Activated T-helper 17 cell treated with anti-CD3 and anti-CD28 coated beads, Interleukin-2, amount 50 U/mL, for 72 hours (primary cell): ENCODE data around the gene CNDP1. TPM values are rescaled to one million over a fixed set of nuclear protein-coding genes. Genes with fewer than 3 reads are reported as not detected.
"Not testable (repeated sequence)": the region's sequence is repeated elsewhere in the genome, so short reads cannot be mapped to it uniquely, and the experiment has no call there.

ENCODE experiments used
- ATAC-seq: fragments of 150-1000 bp; cut with Tn5 transposase; replicated peaks from 2 replicates; pipeline ENCODE4 v1.10.0; 2021; ENCODE audit warnings: mild to moderate bottlenecking, moderate library complexity
- H3K27ac Mint-ChIP-seq: one replicate; pipeline ENCODE4 v1.8.0; 2022; ENCODE audit warnings: mixed read lengths
- H3K27me3 Mint-ChIP-seq: one replicate; pipeline ENCODE4 v1.8.0; 2022; ENCODE audit warnings: mixed read lengths
- H3K36me3 Mint-ChIP-seq: one replicate; pipeline ENCODE4 v1.8.0; 2022; ENCODE audit warnings: low read depth, mild to moderate bottlenecking, mixed read lengths
- H3K4me1 Mint-ChIP-seq: one replicate; pipeline ENCODE4 v1.8.0; 2022; ENCODE audit warnings: mixed read lengths
- H3K4me3 Mint-ChIP-seq: one replicate; pipeline ENCODE4 v1.8.0; 2022; ENCODE audit warnings: mild to moderate bottlenecking, mixed read lengths
- H3K9me3 Mint-ChIP-seq: one replicate; pipeline ENCODE4 v1.8.0; 2022; ENCODE audit warnings: mixed read lengths
- total RNA-seq, 2 donors: library from RNA; stranded (reverse); gene quantifications; one replicate each; pipeline ENCODE4 v1.2.3, GENCODE V29; 2022

Gene CNDP1
- total RNA-seq, 2 donors from 2014 or later, result 0.26 TPM; not detected in 1

DNA sequence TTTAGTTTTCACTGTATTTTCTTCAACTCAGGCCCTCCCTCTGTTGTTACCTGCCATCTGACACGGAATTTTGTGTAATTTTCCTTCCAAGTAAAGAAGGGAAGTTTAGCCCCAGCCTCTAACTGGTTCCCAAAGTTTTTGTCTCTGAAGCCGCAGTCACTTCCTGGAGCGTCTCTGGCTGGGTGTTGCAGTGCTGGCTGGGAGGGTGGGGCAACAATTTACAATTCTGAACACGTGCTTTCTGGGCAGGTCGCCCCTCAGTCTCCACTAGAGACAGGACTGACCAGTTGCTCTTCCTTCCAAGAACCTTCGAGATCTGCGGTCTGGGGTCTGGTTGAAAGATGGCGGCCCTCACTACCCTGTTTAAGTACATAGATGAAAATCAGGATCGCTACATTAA, 34.7 kb upstream of the CNDP1 start:
- Mint-ChIP-seq H3K4me1 (peaks cover 4% of the 10 kb centered on the region), H3K27me3 (no peaks in the 10 kb centered on the region), H3K27ac (peak overlapping the region; percentile 99), H3K9me3 (no peaks in the 10 kb centered on the region), H3K4me3 (peak overlapping the region; percentile 93), H3K36me3 (peaks cover 70% of the 10 kb centered on the region)
- ATAC-seq, result peak; percentile 25

DNA sequence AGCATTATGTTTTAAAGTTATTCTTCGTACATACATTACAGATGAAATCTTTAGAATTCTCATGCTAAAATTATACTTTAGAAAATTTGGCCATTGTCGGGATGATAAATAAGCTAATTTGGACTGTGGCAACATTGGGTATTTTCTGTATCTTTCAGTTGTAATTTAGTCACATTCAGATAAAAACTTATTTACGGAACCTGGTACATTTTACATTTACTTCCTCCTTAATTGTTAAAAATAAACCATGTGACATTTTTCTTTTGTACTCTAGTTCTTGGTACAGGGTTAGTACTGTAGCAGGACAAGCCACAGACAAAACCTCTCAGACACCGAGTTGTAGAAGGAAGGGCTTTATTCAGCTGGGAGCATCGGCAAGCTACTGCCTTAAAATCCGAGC, 33.9 kb upstream of the CNDP1 start:
- ATAC-seq, result no peak
- Mint-ChIP-seq H3K4me3 (peak overlapping the region; percentile 93), H3K27me3 (no peaks in the 10 kb centered on the region), H3K9me3 (no peaks in the 10 kb centered on the region), H3K4me1 (peaks cover 4% of the 10 kb centered on the region), H3K36me3 (peaks cover 77% of the 10 kb centered on the region), H3K27ac (peak overlapping the region; percentile 99)

DNA sequence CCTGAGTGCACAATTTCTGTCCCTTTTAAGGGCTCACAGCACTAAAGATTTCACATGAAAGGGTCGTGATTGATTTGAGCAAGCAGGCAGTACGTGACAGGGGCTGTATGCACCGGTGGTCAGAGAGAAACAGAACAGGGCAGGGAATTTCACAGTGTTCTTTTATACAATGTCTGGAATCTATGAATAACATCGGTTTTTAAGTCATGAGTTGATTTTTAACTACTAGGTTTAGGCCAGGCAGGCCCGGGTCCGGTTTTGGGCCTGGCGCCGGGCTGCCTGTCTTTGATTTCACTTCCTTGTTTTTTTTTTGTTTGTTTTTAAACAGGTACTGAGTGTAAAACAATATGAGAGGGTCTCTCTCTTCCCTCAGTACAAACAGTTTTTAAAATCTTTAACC, 33.5 kb upstream of the CNDP1 start:
- H3K36me3 Mint-ChIP-seq, result peaks cover 79% of the 10 kb centered on the region
- peak overlapping the region; percentile 93 for H3K4me3 Mint-ChIP-seq
- H3K27ac Mint-ChIP-seq, result peak overlapping the region; percentile 99
- not testable (repeated sequence) for ATAC-seq, H3K9me3 Mint-ChIP-seq, H3K4me1 Mint-ChIP-seq, H3K27me3 Mint-ChIP-seq

DNA sequence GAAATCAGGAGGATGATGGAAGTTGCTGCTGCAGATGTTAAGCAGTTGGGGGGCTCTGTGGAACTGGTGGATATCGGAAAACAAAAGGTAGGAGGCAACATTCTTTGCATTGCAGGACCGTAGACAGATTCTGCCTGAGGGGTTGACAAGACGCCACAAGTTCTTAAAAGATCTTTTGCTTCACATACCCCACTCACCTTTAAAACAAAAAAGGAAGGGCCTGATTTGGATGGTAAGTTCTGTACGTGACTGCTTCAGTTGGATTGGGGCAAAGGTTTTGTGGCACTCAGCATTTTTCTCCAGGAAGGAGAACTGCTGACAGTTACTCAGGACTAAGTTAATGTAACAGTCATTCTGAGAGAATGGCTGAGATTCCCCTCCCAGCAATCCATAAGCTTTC, 32.9 kb upstream of the CNDP1 start:
- Mint-ChIP-seq H3K27me3 (no peaks in the 10 kb centered on the region), H3K27ac (peak overlapping the region; percentile 14), H3K36me3 (peaks cover 79% of the 10 kb centered on the region), H3K9me3 (no peaks in the 10 kb centered on the region), H3K4me3 (peak overlapping the region; percentile 93), H3K4me1 (peaks cover 4% of the 10 kb centered on the region)
- no peak for ATAC-seq

DNA sequence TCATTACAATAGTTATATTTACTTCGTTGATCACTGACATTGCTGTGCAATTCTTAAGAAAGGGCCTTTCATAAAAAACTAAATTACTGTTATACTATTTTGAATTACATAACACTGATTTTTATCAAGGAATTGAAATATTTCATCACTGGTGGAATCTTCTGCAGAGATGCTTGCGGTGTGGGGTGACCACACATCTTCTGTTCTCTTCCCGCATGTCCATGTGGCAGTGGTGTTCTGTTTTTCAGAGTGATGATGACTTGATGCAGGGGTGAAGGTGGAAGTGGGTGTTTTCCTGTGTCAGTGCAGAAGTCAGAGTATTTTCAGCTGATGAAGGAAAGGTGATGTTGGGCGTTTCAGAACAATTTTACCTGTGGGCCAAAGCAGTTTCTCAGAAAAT, 31.2 kb upstream of the CNDP1 start:
- no peak for ATAC-seq
- H3K4me1 Mint-ChIP-seq, result peaks cover 4% of the 10 kb centered on the region
- no peaks in the 10 kb centered on the region for H3K27me3 Mint-ChIP-seq
- no peaks in the 10 kb centered on the region for H3K9me3 Mint-ChIP-seq
- H3K4me3 Mint-ChIP-seq, result no peak overlapping the region
- H3K36me3 Mint-ChIP-seq, result peaks cover 86% of the 10 kb centered on the region
- no peak overlapping the region for H3K27ac Mint-ChIP-seq

DNA sequence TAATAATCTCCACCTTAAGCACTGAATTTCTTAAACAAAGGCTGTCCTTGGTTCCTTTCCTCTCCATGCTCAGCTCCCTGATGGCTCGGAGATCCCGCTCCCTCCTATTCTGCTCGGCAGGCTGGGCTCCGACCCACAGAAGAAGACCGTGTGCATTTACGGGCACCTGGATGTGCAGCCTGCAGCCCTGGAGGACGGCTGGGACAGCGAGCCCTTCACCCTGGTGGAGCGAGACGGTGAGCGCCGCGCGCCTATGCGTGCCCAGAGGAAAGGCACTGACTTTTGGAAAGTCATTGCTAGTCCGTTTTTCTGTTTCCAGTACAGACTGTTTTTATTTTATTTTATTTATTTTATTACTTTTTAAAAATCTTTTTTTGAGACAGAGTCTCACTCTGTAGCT, 28.5 kb upstream of the CNDP1 start:
- H3K4me3 Mint-ChIP-seq, result no peak overlapping the region
- no peak for ATAC-seq
- H3K36me3 Mint-ChIP-seq, result peaks cover 93% of the 10 kb centered on the region
- no peaks in the 10 kb centered on the region for H3K9me3 Mint-ChIP-seq
- H3K4me1 Mint-ChIP-seq, result no peaks in the 10 kb centered on the region
- no peak overlapping the region for H3K27ac Mint-ChIP-seq
- no peaks in the 10 kb centered on the region for H3K27me3 Mint-ChIP-seq

DNA sequence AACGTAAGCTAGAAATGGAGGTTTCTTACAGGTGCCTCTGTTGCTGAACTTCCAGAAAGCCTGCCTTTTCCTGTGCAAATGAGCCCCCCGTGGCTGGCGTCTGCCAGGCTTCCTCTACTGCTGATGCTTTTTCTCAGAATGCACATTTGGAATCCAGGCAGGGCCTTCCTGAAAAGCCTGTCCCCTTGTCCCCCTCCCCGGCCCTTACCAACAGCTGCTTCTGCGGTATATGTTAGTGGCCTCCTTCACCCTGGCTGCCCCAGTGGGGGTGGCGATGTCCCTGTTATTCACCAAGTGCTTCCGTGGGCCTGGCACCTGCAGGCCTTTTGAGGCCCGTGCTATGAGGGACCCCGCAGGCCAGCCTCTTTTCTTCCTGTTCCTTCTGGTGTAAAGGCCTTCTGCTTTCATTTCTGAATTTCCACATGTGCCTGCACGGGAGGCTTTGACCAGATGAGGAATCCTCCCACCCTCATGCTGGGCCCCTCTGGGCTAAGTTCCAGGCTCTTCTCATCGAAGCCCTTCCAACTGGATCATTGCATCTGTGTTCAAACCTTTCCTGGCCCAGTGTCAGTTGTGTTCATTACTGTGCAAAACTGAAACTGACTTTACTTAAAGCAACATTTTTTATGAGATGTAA, 27.7 kb upstream of the CNDP1 start:
- Mint-ChIP-seq H3K4me1 (no peaks in the 10 kb centered on the region), H3K27me3 (no peaks in the 10 kb centered on the region), H3K36me3 (peaks cover 93% of the 10 kb centered on the region), H3K27ac (peak overlapping the region; percentile 69), H3K4me3 (no peak overlapping the region), H3K9me3 (no peaks in the 10 kb centered on the region)
- no peak for ATAC-seq

DNA sequence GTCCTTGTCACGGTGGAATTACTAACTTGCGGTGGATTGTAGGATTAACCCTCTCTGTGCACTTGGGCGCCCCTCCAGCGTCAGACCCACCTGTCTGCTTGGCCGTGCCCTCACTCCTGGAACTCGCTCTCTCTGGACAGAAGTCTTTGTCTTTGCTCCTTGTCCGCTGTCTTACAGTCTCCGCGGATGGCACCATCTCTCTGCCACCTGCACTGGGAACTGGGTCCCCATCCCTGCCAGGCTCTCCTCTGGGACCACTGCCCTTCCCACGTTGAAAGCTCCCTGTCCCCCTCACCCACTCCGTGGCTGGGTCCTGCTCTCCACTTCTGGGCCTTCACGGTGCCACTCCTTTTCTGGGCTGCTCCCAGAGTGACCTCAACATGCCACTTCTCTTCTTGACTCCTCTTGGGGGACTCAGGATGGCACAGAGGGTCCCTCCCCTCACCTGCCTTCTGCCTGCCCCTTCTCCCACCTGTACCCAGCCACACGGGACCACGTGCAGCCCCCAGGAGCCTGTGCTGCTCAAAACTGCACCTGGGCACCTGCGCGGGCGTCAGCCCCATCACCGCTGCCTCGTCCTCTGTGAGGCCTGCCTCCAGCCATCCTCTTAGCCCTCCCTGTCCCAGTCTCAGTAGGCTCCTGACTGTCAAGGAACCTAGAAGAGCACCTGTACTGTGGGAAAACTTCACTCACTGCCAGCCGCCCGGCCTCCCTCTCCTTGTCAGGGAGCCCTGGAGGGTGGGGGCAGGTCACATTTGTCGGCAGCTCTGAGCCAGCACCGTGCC, 27.0 kb upstream of the CNDP1 start:
- peak overlapping the region; percentile 69 for H3K27ac Mint-ChIP-seq
- ATAC-seq, result no peak
- H3K4me1 Mint-ChIP-seq, result no peaks in the 10 kb centered on the region
- peaks cover 93% of the 10 kb centered on the region for H3K36me3 Mint-ChIP-seq
- H3K9me3 Mint-ChIP-seq, result no peaks in the 10 kb centered on the region
- no peak overlapping the region for H3K4me3 Mint-ChIP-seq
- no peaks in the 10 kb centered on the region for H3K27me3 Mint-ChIP-seq

DNA sequence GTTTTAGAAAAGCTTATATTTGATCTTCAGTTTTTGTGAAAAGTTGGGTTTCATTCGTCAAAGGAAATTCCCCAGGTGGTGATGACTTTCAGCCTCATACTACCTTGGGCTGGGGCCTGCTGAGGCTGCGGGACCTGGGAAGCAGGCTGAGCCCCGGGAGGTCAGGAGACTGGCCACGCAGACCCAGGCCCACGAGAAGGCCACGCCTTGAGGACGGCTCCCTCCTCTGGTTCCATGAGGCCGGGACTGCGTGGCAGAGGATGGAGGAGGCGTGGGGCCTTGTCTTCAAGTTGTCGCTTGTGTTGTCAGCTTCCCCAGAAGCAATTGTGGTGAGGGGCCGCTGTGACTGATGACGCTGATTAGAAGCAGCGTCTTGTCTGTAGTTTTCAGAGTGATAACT, 26.4 kb upstream of the CNDP1 start:
- no peak overlapping the region for H3K4me3 Mint-ChIP-seq
- peaks cover 93% of the 10 kb centered on the region for H3K36me3 Mint-ChIP-seq
- no peak overlapping the region for H3K27ac Mint-ChIP-seq
- peaks cover 3% of the 10 kb centered on the region for H3K4me1 Mint-ChIP-seq
- ATAC-seq, result no peak
- no peaks in the 10 kb centered on the region for H3K27me3 Mint-ChIP-seq
- H3K9me3 Mint-ChIP-seq, result no peaks in the 10 kb centered on the region

DNA sequence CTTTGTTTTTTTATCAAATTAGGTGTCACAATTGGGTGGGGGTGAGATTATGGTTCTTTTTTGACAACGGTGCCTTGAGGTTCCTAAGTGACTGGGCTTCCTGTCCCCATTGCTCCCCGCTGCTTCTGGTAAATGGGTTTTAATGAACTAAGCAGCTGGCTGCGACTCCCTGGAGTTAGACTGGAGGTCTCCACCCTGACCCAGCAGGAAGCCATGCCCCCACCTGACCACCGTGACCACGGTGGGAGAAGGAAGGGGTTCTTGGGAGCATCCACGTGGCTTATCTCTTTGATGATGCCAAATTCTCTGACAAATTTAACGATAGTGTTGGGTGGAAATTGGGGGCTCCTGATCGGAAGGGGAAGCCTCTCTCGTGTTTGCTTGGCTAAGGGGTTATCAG, 25.9 kb upstream of the CNDP1 start:
- Mint-ChIP-seq H3K27me3 (no peaks in the 10 kb centered on the region), H3K27ac (no peak overlapping the region), H3K4me1 (peaks cover 4% of the 10 kb centered on the region), H3K36me3 (peaks cover 93% of the 10 kb centered on the region), H3K9me3 (no peaks in the 10 kb centered on the region), H3K4me3 (no peak overlapping the region)
- no peak for ATAC-seq

DNA sequence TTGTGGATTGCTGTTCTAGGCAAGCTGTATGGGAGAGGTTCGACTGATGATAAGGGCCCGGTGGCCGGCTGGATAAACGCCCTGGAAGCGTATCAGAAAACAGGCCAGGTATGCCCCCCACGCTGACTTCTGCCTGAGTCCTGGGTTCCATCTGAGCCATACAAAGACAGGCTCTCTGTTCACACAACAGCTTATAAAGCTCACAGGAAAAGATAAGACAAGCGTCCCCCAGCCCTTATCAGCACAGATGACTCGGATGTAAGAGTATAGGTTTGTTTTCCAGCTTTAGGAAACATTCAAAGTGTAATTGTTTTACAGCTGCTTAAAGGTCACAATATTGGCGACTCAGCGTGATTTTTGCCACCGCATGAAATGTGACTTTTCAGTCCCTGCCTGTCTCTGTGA, 25.5 kb upstream of the CNDP1 start:
- Mint-ChIP-seq H3K36me3 (peaks cover 94% of the 10 kb centered on the region), H3K27ac (no peak overlapping the region), H3K27me3 (no peaks in the 10 kb centered on the region), H3K4me3 (no peak overlapping the region), H3K9me3 (no peaks in the 10 kb centered on the region), H3K4me1 (peaks cover 4% of the 10 kb centered on the region)
- no peak for ATAC-seq

DNA sequence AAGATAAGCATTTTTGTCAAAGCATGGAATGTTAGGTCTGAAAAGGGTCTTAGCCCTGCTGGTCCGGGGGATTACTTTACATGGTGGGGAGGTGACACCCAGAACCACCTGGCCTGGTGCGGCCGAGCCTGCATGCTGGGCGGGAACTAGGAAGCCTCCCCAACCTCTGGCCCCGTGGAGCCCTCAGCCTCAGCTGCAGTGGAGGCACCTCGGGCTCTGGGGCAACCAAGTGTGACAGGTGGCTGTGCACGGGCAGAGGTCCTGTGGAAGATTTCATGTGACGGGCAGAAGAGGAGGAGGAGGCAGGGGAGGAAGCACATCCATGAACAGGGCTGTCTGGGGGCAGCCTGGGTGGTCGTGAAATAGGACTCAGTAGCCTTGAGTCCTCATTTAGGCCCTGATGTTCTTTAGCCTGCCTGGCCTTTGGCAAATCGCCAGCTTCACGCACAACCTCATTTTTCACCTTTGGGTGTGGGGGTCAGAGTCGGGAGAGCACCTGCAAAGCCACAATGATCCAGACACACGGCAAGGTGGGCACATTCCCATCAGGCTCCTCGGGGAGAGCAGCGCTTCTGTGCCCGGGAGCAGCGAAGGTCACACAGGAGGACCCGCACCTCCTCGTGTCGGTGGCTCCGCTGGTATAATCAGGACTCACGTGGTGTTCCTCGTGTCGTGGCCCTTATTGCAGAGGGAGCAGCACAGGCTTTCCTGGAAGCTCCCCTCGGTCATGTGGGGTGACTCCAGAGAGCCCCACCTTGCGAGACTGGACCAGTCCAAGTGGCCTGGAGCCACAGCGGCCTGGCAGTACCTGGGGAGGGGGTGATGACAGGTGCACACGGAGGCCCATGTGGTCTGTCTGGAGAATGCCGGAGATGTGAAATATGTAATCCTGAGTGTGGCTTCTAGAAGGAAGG, 24.2 kb upstream of the CNDP1 start:
- Mint-ChIP-seq H3K4me1 (peaks cover 4% of the 10 kb centered on the region), H3K27me3 (no peaks in the 10 kb centered on the region), H3K27ac (no peak overlapping the region), H3K36me3 (peaks cover 98% of the 10 kb centered on the region), H3K9me3 (no peaks in the 10 kb centered on the region), H3K4me3 (no peak overlapping the region)
- no peak for ATAC-seq

DNA sequence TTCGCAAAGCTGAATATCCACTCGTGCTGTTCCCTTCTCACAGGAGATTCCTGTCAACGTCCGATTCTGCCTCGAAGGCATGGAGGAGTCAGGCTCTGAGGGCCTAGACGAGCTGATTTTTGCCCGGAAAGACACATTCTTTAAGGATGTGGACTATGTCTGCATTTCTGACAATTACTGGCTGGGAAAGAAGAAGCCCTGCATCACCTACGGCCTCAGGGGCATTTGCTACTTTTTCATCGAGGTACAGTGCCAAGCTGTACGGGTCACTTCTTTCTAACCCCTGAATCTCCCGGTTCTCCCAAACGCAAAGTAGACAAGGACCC, 23.6 kb upstream of the CNDP1 start:
- peaks cover 95% of the 10 kb centered on the region for H3K36me3 Mint-ChIP-seq
- ATAC-seq, result no peak
- no peak overlapping the region for H3K4me3 Mint-ChIP-seq
- H3K27me3 Mint-ChIP-seq, result no peaks in the 10 kb centered on the region
- H3K4me1 Mint-ChIP-seq, result peaks cover 4% of the 10 kb centered on the region
- H3K9me3 Mint-ChIP-seq, result no peaks in the 10 kb centered on the region
- H3K27ac Mint-ChIP-seq, result no peak overlapping the region

DNA sequence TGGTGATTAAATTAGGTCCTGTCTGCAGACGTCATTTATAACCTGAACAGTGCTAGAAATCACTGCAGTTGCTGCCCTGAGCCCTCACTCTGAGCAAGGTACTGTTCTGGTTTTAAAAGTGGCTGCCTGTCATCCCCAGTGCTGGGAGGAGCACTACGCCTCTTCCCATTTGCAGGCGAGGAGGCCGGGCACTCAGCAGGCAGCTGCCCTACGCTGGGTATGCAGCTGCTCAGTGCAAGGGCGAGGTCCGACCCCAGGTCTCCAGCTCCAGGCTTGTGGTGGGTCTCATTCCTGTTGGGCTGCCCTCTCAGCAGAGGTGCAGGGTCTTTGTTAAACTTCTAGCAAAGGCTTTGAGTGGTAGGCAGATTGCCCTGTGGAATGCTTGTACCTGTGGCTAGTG, 22.5 kb upstream of the CNDP1 start:
- H3K36me3 Mint-ChIP-seq, result peaks cover 96% of the 10 kb centered on the region
- H3K27ac Mint-ChIP-seq, result no peak overlapping the region
- no peaks in the 10 kb centered on the region for H3K9me3 Mint-ChIP-seq
- no peak overlapping the region for H3K4me3 Mint-ChIP-seq
- peaks cover 4% of the 10 kb centered on the region for H3K4me1 Mint-ChIP-seq
- no peaks in the 10 kb centered on the region for H3K27me3 Mint-ChIP-seq
- no peak for ATAC-seq
